Endodermal cell (in vitro differentiated cells): Measurements from ENCODE around the gene GGTA1. TPM values are rescaled to one million over a fixed set of nuclear protein-coding genes. Genes with fewer than 3 reads are reported as not detected.

ENCODE experiments used
- DNase-seq: peaks from one replicate; pipeline ENCODE4 v3.0.0-alpha.2; 2017
- H3K27ac ChIP-seq: 2 replicates; pipeline ENCODE4 v1.5.1; 2013; ENCODE audit warnings: mild to moderate bottlenecking, low read depth, low read length, moderate library complexity
- H3K27me3 ChIP-seq: 2 replicates; pipeline ENCODE4 v1.6.1; 2013; ENCODE audit warnings: mild to moderate bottlenecking, low read length, moderate library complexity; ENCODE audit not compliant: insufficient read depth, control insufficient read depth, poor library complexity, severe bottlenecking
- H3K36me3 ChIP-seq: 2 replicates; pipeline ENCODE4 v1.7.0; 2013; ENCODE audit warnings: mild to moderate bottlenecking, low read length, moderate library complexity; ENCODE audit not compliant: control insufficient read depth, insufficient read depth
- H3K4me1 ChIP-seq: one replicate; pipeline ENCODE4 v1.7.0; 2013; ENCODE audit warnings: low read length; ENCODE audit not compliant: control insufficient read depth, insufficient read depth
- H3K4me3 ChIP-seq: 2 replicates; pipeline ENCODE4 v1.5.1; 2013; ENCODE audit warnings: mild to moderate bottlenecking, low read length, moderate library complexity
- H3K9ac ChIP-seq: 2 replicates; pipeline ENCODE4 v1.6.1; 2013; ENCODE audit warnings: mild to moderate bottlenecking, low read length, moderate library complexity; ENCODE audit not compliant: poor library complexity, severe bottlenecking; ENCODE audit errors: extremely low read depth
- H3K9me3 ChIP-seq: 2 replicates; pipeline ENCODE4 v1.6.1; 2013; ENCODE audit warnings: mild to moderate bottlenecking, low read length, moderate library complexity; ENCODE audit not compliant: control insufficient read depth
- H3K27ac Mint-ChIP-seq: 2 replicates; pipeline ENCODE4 v1.8.0; 2020; ENCODE audit warnings: mixed read lengths
- H3K27me3 Mint-ChIP-seq: 2 replicates; pipeline ENCODE4 v1.8.0; 2021; ENCODE audit warnings: mild to moderate bottlenecking, mixed read lengths; ENCODE audit not compliant: insufficient read depth
- H3K36me3 Mint-ChIP-seq: 2 replicates; pipeline ENCODE4 v1.8.0; 2020; ENCODE audit warnings: low read depth, mixed read lengths
- H3K4me1 Mint-ChIP-seq: 2 replicates; pipeline ENCODE4 v1.8.0; 2020; ENCODE audit warnings: mixed read lengths
- H3K4me3 Mint-ChIP-seq: 2 replicates; pipeline ENCODE4 v1.8.0; 2020; ENCODE audit warnings: mild to moderate bottlenecking, moderate library complexity, mixed read lengths
- H3K9me3 Mint-ChIP-seq: 2 replicates; pipeline ENCODE4 v1.8.0; 2020; ENCODE audit warnings: mild to moderate bottlenecking, mixed read lengths
- WGBS, 2 experiments: methylation state at CpG; one replicate each; pipeline versions ENCODE4 v1.1.5 to v1.1.7; 2013; ENCODE audit warnings: missing lambda C conversion rate in 2 of 2, mixed read lengths in 1 of 2; ENCODE audit not compliant: insufficient coverage in 1 of 2, insufficient read length in 1 of 2; 5-methylcytosine and 5-hydroxymethylcytosine counted together
- total RNA-seq, 2 donors: library from RNA; stranded (reverse); fragmentation: NEBNext Ultra II Directional in 1 of 2; extraction: Animal tissue kit (Norgen Biotek cat#: 25700) in 1 of 2; gene quantifications; 2 replicates in 1 of 2; 3 replicates in 1 of 2; pipeline ENCODE4 v1.2.1, GENCODE V29; 2021
- TF ChIP-seq, protein P1 (sequence below): fragments of 200-600 bp; sonication (generic); conservative IDR thresholded peaks from 2 replicates; pipeline ENCODE4 v1.5.0; 2021; ENCODE audit warnings: antibody characterized with exemption, mild to moderate bottlenecking

GGTA1 gene
- total RNA-seq, 2 donors from 2014 or later = not detected

DNA sequence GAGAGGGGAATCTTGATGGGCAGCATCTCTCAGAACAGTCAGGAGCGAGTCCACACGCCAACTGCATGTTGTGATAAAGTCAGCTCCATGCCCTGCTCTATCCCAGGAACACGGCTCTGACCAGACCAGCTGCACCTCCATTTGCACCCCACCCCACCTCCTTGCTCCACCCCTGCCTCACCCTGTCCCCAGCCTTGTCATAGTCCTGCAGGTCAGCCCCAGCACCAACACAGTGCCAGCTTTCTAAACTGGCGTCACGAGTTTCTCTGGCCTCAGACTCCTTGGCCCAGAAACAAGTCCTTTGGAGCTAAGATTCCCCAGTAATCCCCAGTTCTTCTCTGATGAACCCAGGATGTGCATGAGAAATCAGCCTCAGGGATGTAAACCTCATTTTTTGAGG is 23.5 kb downstream of the GGTA1 start:
- no peak overlapping the region for H3K4me3 ChIP-seq
- Mint-ChIP-seq H3K4me1 (peaks cover 8% of the 10 kb centered on the region), H3K9me3 (no peaks in the 10 kb centered on the region), H3K4me3 (no peak overlapping the region), H3K27me3 (peaks cover 34% of the 10 kb centered on the region), H3K27ac (no peak overlapping the region), H3K36me3 (no peaks in the 10 kb centered on the region)
- H3K4me1 ChIP-seq = no peaks in the 10 kb centered on the region
- TF ChIP-seq, protein P1, sequence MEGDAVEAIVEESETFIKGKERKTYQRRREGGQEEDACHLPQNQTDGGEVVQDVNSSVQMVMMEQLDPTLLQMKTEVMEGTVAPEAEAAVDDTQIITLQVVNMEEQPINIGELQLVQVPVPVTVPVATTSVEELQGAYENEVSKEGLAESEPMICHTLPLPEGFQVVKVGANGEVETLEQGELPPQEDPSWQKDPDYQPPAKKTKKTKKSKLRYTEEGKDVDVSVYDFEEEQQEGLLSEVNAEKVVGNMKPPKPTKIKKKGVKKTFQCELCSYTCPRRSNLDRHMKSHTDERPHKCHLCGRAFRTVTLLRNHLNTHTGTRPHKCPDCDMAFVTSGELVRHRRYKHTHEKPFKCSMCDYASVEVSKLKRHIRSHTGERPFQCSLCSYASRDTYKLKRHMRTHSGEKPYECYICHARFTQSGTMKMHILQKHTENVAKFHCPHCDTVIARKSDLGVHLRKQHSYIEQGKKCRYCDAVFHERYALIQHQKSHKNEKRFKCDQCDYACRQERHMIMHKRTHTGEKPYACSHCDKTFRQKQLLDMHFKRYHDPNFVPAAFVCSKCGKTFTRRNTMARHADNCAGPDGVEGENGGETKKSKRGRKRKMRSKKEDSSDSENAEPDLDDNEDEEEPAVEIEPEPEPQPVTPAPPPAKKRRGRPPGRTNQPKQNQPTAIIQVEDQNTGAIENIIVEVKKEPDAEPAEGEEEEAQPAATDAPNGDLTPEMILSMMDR = no peak
- DNase-seq = no peak
- peaks cover 11% of the 10 kb centered on the region for H3K27me3 ChIP-seq
- WGBS, 2 experiments = 94 to 96% methylated on average over 5 of the region's 5 CpGs
- no peak overlapping the region for H3K27ac ChIP-seq
- H3K9ac ChIP-seq = no peak overlapping the region
- H3K9me3 ChIP-seq = no peaks in the 10 kb centered on the region
- no peaks in the 10 kb centered on the region for H3K36me3 ChIP-seq

GRCh38 chr9:121474231-121474947 is 25.3 kb downstream of the GGTA1 start:
- no peak for DNase-seq
- H3K4me1 Mint-ChIP-seq = peaks cover 8% of the 10 kb centered on the region
- TF ChIP-seq, protein P1 = no peak

DNA sequence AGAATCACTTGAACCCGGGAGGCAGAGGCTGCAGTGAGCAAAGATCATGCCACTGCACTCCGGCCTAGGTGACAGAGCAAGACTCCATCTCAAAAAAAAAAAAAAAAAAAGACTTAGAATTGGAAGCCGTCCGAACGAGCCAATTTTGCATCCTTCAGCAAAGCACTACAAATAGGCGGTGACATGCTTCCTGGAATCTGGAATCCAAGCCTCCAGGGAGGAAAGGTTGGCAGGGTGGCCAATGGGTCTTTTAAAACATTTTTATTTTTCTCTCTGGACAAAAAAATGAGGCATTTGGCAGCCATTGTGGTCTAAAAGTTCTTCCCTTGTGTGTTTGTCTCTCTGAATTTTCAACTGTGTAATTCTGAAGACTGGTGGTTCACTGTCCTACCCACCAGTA is 26.4 kb downstream of the GGTA1 start:
- no peaks in the 10 kb centered on the region for H3K36me3 Mint-ChIP-seq
- Histone ChIP-seq H3K4me3 (no peak overlapping the region), H3K27ac (no peak overlapping the region), H3K9me3 (no peaks in the 10 kb centered on the region), H3K27me3 (peaks cover 22% of the 10 kb centered on the region), H3K36me3 (no peaks in the 10 kb centered on the region), H3K9ac (no peak overlapping the region), H3K4me1 (no peaks in the 10 kb centered on the region)
- TF ChIP-seq, protein P1 = no peak
- H3K4me1 Mint-ChIP-seq = peaks cover 8% of the 10 kb centered on the region
- 74 to 95% methylated on average over 3 to 6 of the region's 6 CpGs for WGBS, 2 experiments
- no peak overlapping the region for H3K27ac Mint-ChIP-seq
- H3K27me3 Mint-ChIP-seq = peaks cover 19% of the 10 kb centered on the region
- H3K9me3 Mint-ChIP-seq = no peaks in the 10 kb centered on the region
- no peak for DNase-seq
- no peak overlapping the region for H3K4me3 Mint-ChIP-seq

More at GRCh38 chr9:121474231-121474947, 25.3 kb downstream of the GGTA1 start:
- Histone ChIP-seq H3K27me3 (peaks cover 18% of the 10 kb centered on the region), H3K4me1 (no peaks in the 10 kb centered on the region), H3K27ac (no peak overlapping the region), H3K9ac (no peak overlapping the region), H3K36me3 (no peaks in the 10 kb centered on the region), H3K9me3 (no peaks in the 10 kb centered on the region), H3K4me3 (no peak overlapping the region)
- no peak overlapping the region for H3K27ac Mint-ChIP-seq
- 78 to 88% methylated on average over 9 to 10 of the region's 10 CpGs for WGBS, 2 experiments
- H3K4me3 Mint-ChIP-seq = no peak overlapping the region
- H3K9me3 Mint-ChIP-seq = no peaks in the 10 kb centered on the region
- H3K36me3 Mint-ChIP-seq = no peaks in the 10 kb centered on the region
- H3K27me3 Mint-ChIP-seq = peaks cover 23% of the 10 kb centered on the region
